ENCODE data around the gene ABITRAM. TPM values are rescaled to one million over a fixed set of nuclear protein-coding genes. Genes with fewer than 3 reads are reported as not detected.
A peak's percentile ranks its signal among the peaks of the same experiment; 100 is the strongest.
"Not testable (repeated sequence)": the region's sequence is repeated elsewhere in the genome, so short reads cannot be mapped to it uniquely, and the experiment has no call there.

The ABITRAM gene
- total RNA-seq: 9.0 and 10.0 TPM in 2 replicates

GRCh38 chr9:108934323-108934893, at the start of gene ABITRAM:
Gene ABITRAM, plus strand, starts transcription at chr9:108934400. Its CDS starts 87 bp downstream, at chr9:108934487.
- H3K27ac ChIP-seq (ENCODE audit: low read depth, low read length): peak within 1 kb of the TSS; percentile 75
- peaks cover 21% of the 10 kb centered on the region for H3K36me3 ChIP-seq (ENCODE audit: insufficient read depth, low read length)
- peak; percentile 96 for DNase-seq (ENCODE audit: insufficient read length, low spot score, missing footprints)
- H3K79me2 ChIP-seq (ENCODE audit: insufficient read depth, low read length): peaks cover 56% of the 10 kb centered on the region
- H3K4me1 ChIP-seq (ENCODE audit: insufficient read depth, low read length): peaks cover 16% of the 10 kb centered on the region
- no peak for TF ChIP-seq CTCF (IDR thresholded peaks at IDR 0.05; ENCODE audit: extremely low read depth, low read depth, low read length)
- H3K4me3 ChIP-seq (ENCODE audit: insufficient read depth, low read length): peak within 1 kb of the TSS; percentile 97
- H3K9me3 ChIP-seq (ENCODE audit: low read depth, low read length): no peaks in the 10 kb centered on the region
- H3K4me2 ChIP-seq (ENCODE audit: insufficient read depth, low read length): peak within 1 kb of the TSS; percentile 98
- peak within 1 kb of the TSS; percentile 98 for H2AFZ ChIP-seq (ENCODE audit: low read length)
- no peaks in the 10 kb centered on the region for H3K27me3 ChIP-seq (ENCODE audit: insufficient read depth, low read length)
- peaks cover 3% of the 10 kb centered on the region for H4K20me1 ChIP-seq (ENCODE audit: insufficient read depth, low read length)

- Histone ChIP-seq H2AFZ (ENCODE audit: low read length) (no peak overlapping the region), H3K36me3 (ENCODE audit: insufficient read depth, low read length) (peaks cover 44% of the 10 kb centered on the region), H3K4me3 (ENCODE audit: insufficient read depth, low read length) (no peak overlapping the region), H4K20me1 (ENCODE audit: insufficient read depth, low read length) (no peaks in the 10 kb centered on the region), H3K9me3 (ENCODE audit: low read depth, low read length) (no peaks in the 10 kb centered on the region), H3K79me2 (ENCODE audit: insufficient read depth, low read length) (no peaks in the 10 kb centered on the region), H3K27ac (ENCODE audit: low read depth, low read length) (no peak overlapping the region), H3K27me3 (ENCODE audit: insufficient read depth, low read length) (no peaks in the 10 kb centered on the region), H3K4me1 (ENCODE audit: insufficient read depth, low read length) (peaks cover 10% of the 10 kb centered on the region), H3K4me2 (ENCODE audit: insufficient read depth, low read length) (no peak overlapping the region)
- no peak for DNase-seq (ENCODE audit: insufficient read length, low spot score, missing footprints)
- no peak for TF ChIP-seq CTCF (IDR thresholded peaks at IDR 0.05; ENCODE audit: extremely low read depth, low read depth, low read length)
These were observed 49.5 kb upstream of the ABITRAM start for GRCh38 chr9:108884701-108885100.

- no peak overlapping the region for H2AFZ ChIP-seq (ENCODE audit: low read length)
- TF ChIP-seq CTCF (IDR thresholded peaks at IDR 0.05; ENCODE audit: extremely low read depth, low read depth, low read length): no peak
- no peaks in the 10 kb centered on the region for H3K79me2 ChIP-seq (ENCODE audit: insufficient read depth, low read length)
- H3K4me3 ChIP-seq (ENCODE audit: insufficient read depth, low read length): no peak overlapping the region
- peaks cover 39% of the 10 kb centered on the region for H3K36me3 ChIP-seq (ENCODE audit: insufficient read depth, low read length)
- H3K9me3 ChIP-seq (ENCODE audit: low read depth, low read length): no peaks in the 10 kb centered on the region
- no peak overlapping the region for H3K27ac ChIP-seq (ENCODE audit: low read depth, low read length)
- H3K4me2 ChIP-seq (ENCODE audit: insufficient read depth, low read length): no peak overlapping the region
- DNase-seq (ENCODE audit: insufficient read length, low spot score, missing footprints): no peak
- H4K20me1 ChIP-seq (ENCODE audit: insufficient read depth, low read length): no peaks in the 10 kb centered on the region
- peaks cover 10% of the 10 kb centered on the region for H3K4me1 ChIP-seq (ENCODE audit: insufficient read depth, low read length)
- H3K27me3 ChIP-seq (ENCODE audit: insufficient read depth, low read length): no peaks in the 10 kb centered on the region
These were observed 48.4 kb upstream of the ABITRAM start for GRCh38 chr9:108885643-108886348.

GRCh38 chr9:108886594-108887271, 47.5 kb upstream of the ABITRAM start:
- not testable (repeated sequence) for DNase-seq (ENCODE audit: insufficient read length, low spot score, missing footprints); H3K9me3 ChIP-seq (ENCODE audit: low read depth, low read length); H3K4me2 ChIP-seq (ENCODE audit: insufficient read depth, low read length); H3K27ac ChIP-seq (ENCODE audit: low read depth, low read length); H3K27me3 ChIP-seq (ENCODE audit: insufficient read depth, low read length); H2AFZ ChIP-seq (ENCODE audit: low read length); H3K4me3 ChIP-seq (ENCODE audit: insufficient read depth, low read length); H3K79me2 ChIP-seq (ENCODE audit: insufficient read depth, low read length); H4K20me1 ChIP-seq (ENCODE audit: insufficient read depth, low read length)
- H3K4me1 ChIP-seq (ENCODE audit: insufficient read depth, low read length): peaks cover 10% of the 10 kb centered on the region
- peaks cover 43% of the 10 kb centered on the region for H3K36me3 ChIP-seq (ENCODE audit: insufficient read depth, low read length)

All from osteoblast (primary cell).